ENCODE measurements around the gene KSR1. TPM values are rescaled to one million over a fixed set of nuclear protein-coding genes. Genes with fewer than 3 reads are reported as not detected.

Gene KSR1
- total and polyA plus RNA-seq, 2 of the 8 experiments (the other 6 are each of a cell fraction or from before 2014, with no cell fraction given) = 14.1 to 34.7 TPM

DNA sequence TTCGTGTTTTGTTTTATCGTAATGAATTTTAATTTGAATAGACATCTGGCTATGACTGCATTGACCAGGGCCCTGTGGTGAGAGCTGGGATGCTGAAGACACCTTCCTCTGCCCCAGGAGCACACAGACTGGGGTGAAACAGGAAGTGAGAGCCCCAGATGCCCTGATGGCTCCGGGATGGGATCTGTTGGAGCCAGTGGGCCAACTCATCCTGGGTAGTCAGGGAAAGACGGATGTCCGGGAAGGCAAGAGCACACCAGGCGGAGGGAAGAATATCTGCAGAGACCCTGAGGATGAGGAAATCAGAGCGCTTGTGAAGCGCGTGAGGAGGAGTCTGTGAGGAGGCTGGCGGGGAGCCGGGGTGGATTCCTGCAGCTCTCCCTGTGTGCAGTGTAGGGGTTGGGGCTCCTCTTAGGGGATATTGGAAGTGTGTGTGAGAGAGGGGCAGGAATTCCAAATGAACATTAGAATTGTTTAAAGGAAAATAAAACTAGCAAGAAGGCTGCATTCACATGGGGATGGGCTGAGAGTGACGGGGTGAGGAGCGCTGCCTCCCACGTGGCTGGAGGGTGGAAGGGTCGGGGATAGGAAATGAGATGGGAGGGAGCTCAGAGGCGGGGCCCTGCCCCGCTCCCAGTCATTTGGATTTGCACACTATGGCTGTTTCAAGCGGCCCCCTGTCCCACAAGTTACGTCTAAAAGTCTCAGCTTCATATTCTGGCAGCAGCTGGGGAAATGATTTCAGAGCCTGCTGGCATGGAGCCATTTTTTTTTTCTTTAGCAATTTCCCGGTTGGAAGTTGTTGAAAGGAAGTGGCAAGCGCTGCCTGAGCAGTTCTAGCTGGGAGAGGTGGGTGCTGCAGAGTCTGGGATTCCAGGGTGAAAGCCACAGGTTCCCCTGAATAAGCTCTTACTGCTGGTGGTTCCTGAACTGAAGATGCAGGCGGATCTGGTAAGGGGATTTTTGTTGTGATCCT is 103.5 kb downstream of the KSR1 start:
- H2AFZ ChIP-seq (ENCODE audit: low read length) = no peak overlapping the region
- H3K4ac ChIP-seq (replicated peaks; ENCODE audit: insufficient read length, low read depth, low read length) = no peak overlapping the region
- H2BK120ac ChIP-seq (replicated peaks; ENCODE audit: low read depth, low read length) = no peak overlapping the region
- no peak overlapping the region for H3K56ac ChIP-seq (replicated peaks; ENCODE audit: insufficient read length, low read depth, low read length)
- H3K4me3 ChIP-seq (ENCODE audit: extremely low read depth in 1 of 4, insufficient read depth in 2 of 4, low read depth in 3 of 4, low read length in 4 of 4) = no peak overlapping the region
- peaks cover 6% of the 10 kb centered on the region for H3K79me1 ChIP-seq (ENCODE audit: low read depth, low read length)
- H2BK15ac ChIP-seq (ENCODE audit: low read length) = no peak overlapping the region
- no peaks in the 10 kb centered on the region for H3K23me2 ChIP-seq (ENCODE audit: low read depth, low read length)
- H4K5ac ChIP-seq (ENCODE audit: insufficient read length, low read depth, low read length) = no peak overlapping the region
- H3K4me2 ChIP-seq (ENCODE audit: insufficient read depth in 1 of 2, low read depth in 2 of 2, low read length in 2 of 2) = no peak overlapping the region; a peak in 1 of 4 replicates
- 0 out of 8 replicates have a peak, but pooled peaks cover 0 to 4% (median 0%) of the 10 kb centered on the region in 4 experiments for H3K36me3 ChIP-seq (ENCODE audit: control insufficient read depth in 2 of 4, insufficient read depth in 4 of 4, low read length in 3 of 4)
- no peak overlapping the region for H3K18ac ChIP-seq (ENCODE audit: extremely low read depth, low read length)
- ChIA-PET CTCF (ENCODE audit: partially characterized antibody) (interaction anchor here (0.6 to 3.6 kb wide), 18 partner anchors 8 to 467 kb away, joined by 3 to 19 read pairs (median 3); partner anchors contain the start of gene KSR1), POLR2A (ENCODE audit: partially characterized antibody) (interaction anchor here (1.5 to 2.0 kb wide), 2 partner anchors 14 kb away, joined by 5 read pairs; no protein-coding TSS in a partner anchor)
- H2BK20ac ChIP-seq (ENCODE audit: low read length) = no peak overlapping the region
- H2AK5ac ChIP-seq (ENCODE audit: low read depth, low read length) = no peak overlapping the region; the same call in 1 of the 2 replicates
- H3K23ac ChIP-seq (ENCODE audit: insufficient read length) = no peak overlapping the region
- H3K9ac ChIP-seq (replicated peaks in 1 of 4; ENCODE audit: extremely low read depth in 1 of 4, low read depth in 3 of 4, low read length in 3 of 4) = no peak overlapping the region; a peak in 1 of 7 replicates
- FAIRE-seq (no peak), DNase-seq (ENCODE audit: low read depth in 1 of 2, low spot score in 2 of 2) (no peak)
- H2BK12ac ChIP-seq (ENCODE audit: low read depth, low read length) = no peak overlapping the region
- no peaks in the 10 kb centered on the region for H3K9me3 ChIP-seq (ENCODE audit: insufficient read depth in 2 of 2, low read depth in 1 of 2, low read length in 1 of 2)
- no peak overlapping the region for H3K14ac ChIP-seq (ENCODE audit: insufficient read length)
- H2BK5ac ChIP-seq (ENCODE audit: low read depth, low read length) = no peak overlapping the region
- H4K20me1 ChIP-seq (replicated peaks in 1 of 2; ENCODE audit: control insufficient read depth in 1 of 2, insufficient read depth in 2 of 2, low read length in 2 of 2) = no peaks in the 10 kb centered on the region
- peaks cover 0 to 11% (median 2%) of the 10 kb centered on the region in 4 experiments; a peak in 4 of 7 replicates for H3K4me1 ChIP-seq (replicated peaks in 1 of 4; ENCODE audit: control insufficient read depth in 3 of 4, insufficient read depth in 4 of 4, low read length in 3 of 4)
- WGBS, 2 experiments (ENCODE audit: extremely low coverage in 1 of 2, insufficient coverage in 1 of 2, insufficient read length in 1 of 2, insufficient replicate concordance in 2 of 2, low coverage in 1 of 2, low lambda C conversion rate in 2 of 2, missing lambda C conversion rate in 1 of 2) = 82% methylated on average over 22 of the region's 22 CpGs; no CpG with 5 or more reads in 1 of the 2 experiments
- H3K27ac ChIP-seq (ENCODE audit: low read depth, low read length) = no peak overlapping the region; the same call in 1 of the 2 replicates
- no peaks in the 10 kb centered on the region for H3K79me2 ChIP-seq (ENCODE audit: control insufficient read depth in 1 of 2, insufficient read depth in 2 of 2, low read length in 2 of 2)
- no peak overlapping the region for H4K8ac ChIP-seq (ENCODE audit: extremely low read depth, insufficient read depth, low read length)
- TF ChIP-seq CBX5 (IDR thresholded peaks at IDR 0.05; ENCODE audit: low read depth, low read length) (no peak), ASH2L (IDR thresholded peaks at IDR 0.05; ENCODE audit: low read length) (no peak), RAD21 (IDR thresholded peaks at IDR 0.05 in 1 of 2, conservative IDR thresholded peaks at IDR 0.05 in 1 of 2; ENCODE audit: low read depth in 2 of 2, low read length in 2 of 2) (0 out of 4 replicates have a peak, but pooled peaks of 1 of the 2 experiments have one; percentile 8)
- H4K91ac ChIP-seq (replicated peaks; ENCODE audit: insufficient read length, low read length) = no peak overlapping the region
- no peaks in the 10 kb centered on the region for H3K27me3 ChIP-seq (replicated peaks in 1 of 4; ENCODE audit: control insufficient read depth in 3 of 4, extremely low read depth in 1 of 4, insufficient read depth in 3 of 4, low read length in 3 of 4)

Measured in H1 (cell line).